Left forelimb (tissue), 1 donor: ENCODE measurements around the gene SLC38A1.

Source experiments
- DNase-seq: peaks from one replicate; pipeline ENCODE4 v3.0.0-alpha.2; 2018; ENCODE audit warnings: low spot score

The SLC38A1 gene

GRCh38 chr12:46133751-46134150 is 135.1 kb downstream of the SLC38A1 start:
- DNase-seq = no peak
